H1 (cell line): ENCODE measurements around the gene TRAPPC5. TPM values are rescaled to one million over a fixed set of nuclear protein-coding genes. Genes with fewer than 3 reads are reported as not detected.

Experiments
- ASH2L ChIP-seq: fragments of 200-600, 300-600 bp; sonication (generic); IDR thresholded peaks from one replicate; pipeline ENCODE4 v1.7.1; 2017; ENCODE audit warnings: low read length
- CHD2 ChIP-seq: IDR thresholded peaks from 2 replicates; pipeline ENCODE4 v1.6.1; 2012; ENCODE audit warnings: low read length, improper control_type of control experiment
- CHD7 ChIP-seq: fragments of 300-600 bp; sonication (generic); IDR thresholded peaks from 2 replicates; pipeline ENCODE4 v1.7.1; 2012; ENCODE audit warnings: low read length, moderate library complexity, mild to moderate bottlenecking, inconsistent platforms; ENCODE audit not compliant: insufficient replicate concordance
- EGR1 ChIP-seq: IDR thresholded peaks from 2 replicates; pipeline ENCODE4 v1.6.1; 2011; ENCODE audit warnings: low read depth, low read length, borderline replicate concordance
- HDAC2 ChIP-seq, 2 experiments: fragments of 300-600 bp in 1 of 2; sonication (generic) in 1 of 2; IDR thresholded peaks; 2 replicates each; pipeline ENCODE4 v1.6.1; 2011 to 2012; ENCODE audit warnings: low read depth in 2 of 2, low read length in 2 of 2, mild to moderate bottlenecking in 2 of 2, moderate library complexity in 2 of 2, borderline replicate concordance in 1 of 2, inconsistent platforms in 1 of 2
- KDM4A ChIP-seq: IDR thresholded peaks from one replicate; pipeline ENCODE4 v1.7.1; 2012; ENCODE audit warnings: low read depth, mild to moderate bottlenecking, moderate library complexity, low read length, inconsistent platforms; ENCODE audit not compliant: severe bottlenecking
- RBBP5 ChIP-seq: IDR thresholded peaks from 2 replicates; pipeline ENCODE4 v1.7.1; 2012; ENCODE audit warnings: low read depth, mild to moderate bottlenecking, inconsistent platforms, low read length, moderate library complexity, borderline replicate concordance
- SP1 ChIP-seq: IDR thresholded peaks from 2 replicates; pipeline ENCODE4 v1.6.1; 2011; ENCODE audit warnings: low read depth, low read length
- polyA plus RNA-seq, 7 experiments: library from polyadenylated mRNA; depleted of rRNA in 3 of 7; stranded (reverse) in 5 of 7; unstranded in 2 of 7; fragments of >200 nt in 5 of 7; fragments of 200-250 nt in 2 of 7; gene quantifications; 1 replicate in 5 of 7; 2 replicates in 1 of 7; 4 replicates in 1 of 7; pipeline versions ENCODE4 v1.2.1 to v1.2.3, GENCODE V29; 2011 to 2013; ENCODE audit warnings: missing spikeins in 2 of 7, mixed read lengths in 2 of 7
- total RNA-seq: library from RNA; stranded (reverse); fragmentation: NEBNext Ultra II Directional; extraction: Animal tissue kit (Norgen Biotek cat#: 25700); gene quantifications from 2 replicates; pipeline ENCODE4 v1.2.1, GENCODE V29; 2021

Gene TRAPPC5
- total and polyA plus RNA-seq, 2 of the 8 experiments (the other 6 are each of a cell fraction or from before 2014, with no cell fraction given), result 109 to 120 TPM

- TF ChIP-seq CHD7, result no peak
- TF ChIP-seq RBBP5, result no peak
- no peak for TF ChIP-seq CHD2
- no peak for TF ChIP-seq EGR1
- TF ChIP-seq ASH2L, result no peak
- no peak for TF ChIP-seq SP1
- no peak for TF ChIP-seq KDM4A
- TF ChIP-seq HDAC2 (IDR thresholded peaks at IDR 0.05; ENCODE audit: borderline replicate concordance in 1 of 2, low read depth in 2 of 2, low read length in 2 of 2), result no peak
These were observed 38.2 kb upstream of the TRAPPC5 start (continued) for GRCh38 chr19:7642295-7643030.
